ENCODE results near the gene RAB11FIP3.

Gene RAB11FIP3

GRCh38 chr16:554297-554621, 128.8 kb downstream of the RAB11FIP3 start:
- H3K27me3 ChIP-seq (ENCODE audit: low read depth, low read length), result no peaks in the 10 kb centered on the region
- no peak overlapping the region for H3K27ac ChIP-seq (ENCODE audit: low read length)
- H3K4me3 ChIP-seq (ENCODE audit: low read length), result no peak overlapping the region
- TF ChIP-seq EZH2phosphoT487 (IDR thresholded peaks at IDR 0.05; ENCODE audit: low read depth), result no peak
- TF ChIP-seq CTCF (IDR thresholded peaks at IDR 0.05; ENCODE audit: low read depth, low read length), result no peak
- H3K9ac ChIP-seq (ENCODE audit: low read length), result no peak overlapping the region
- H3K79me2 ChIP-seq (ENCODE audit: low read length), result no peaks in the 10 kb centered on the region
- peaks cover 6% of the 10 kb centered on the region for H3K36me3 ChIP-seq (replicated peaks; ENCODE audit: low read depth, low read length)
- H4K20me1 ChIP-seq (ENCODE audit: insufficient read depth, low read length), result no peaks in the 10 kb centered on the region
- no peaks in the 10 kb centered on the region for H3K9me3 ChIP-seq (ENCODE audit: insufficient read depth, low read length)
- no peak overlapping the region for H2AFZ ChIP-seq (ENCODE audit: low read depth, low read length)
- no peaks in the 10 kb centered on the region for H3K4me1 ChIP-seq (ENCODE audit: low read length)
- H3K4me2 ChIP-seq (ENCODE audit: low read length), result no peak overlapping the region

GRCh38 chr16:554640-555365, 129.4 kb downstream of the RAB11FIP3 start:
- Histone ChIP-seq H3K36me3 (replicated peaks; ENCODE audit: low read depth, low read length) (peaks cover 3% of the 10 kb centered on the region), H3K9ac (ENCODE audit: low read length) (no peak overlapping the region), H2AFZ (ENCODE audit: low read depth, low read length) (no peak overlapping the region), H3K27me3 (ENCODE audit: low read depth, low read length) (no peaks in the 10 kb centered on the region), H3K4me2 (ENCODE audit: low read length) (no peak overlapping the region), H4K20me1 (ENCODE audit: insufficient read depth, low read length) (no peaks in the 10 kb centered on the region), H3K9me3 (ENCODE audit: insufficient read depth, low read length) (no peaks in the 10 kb centered on the region), H3K79me2 (ENCODE audit: low read length) (no peaks in the 10 kb centered on the region), H3K27ac (ENCODE audit: low read length) (no peak overlapping the region), H3K4me1 (ENCODE audit: low read length) (no peaks in the 10 kb centered on the region), H3K4me3 (ENCODE audit: low read length) (no peak overlapping the region)
- TF ChIP-seq EZH2phosphoT487 (IDR thresholded peaks at IDR 0.05; ENCODE audit: low read depth) (no peak), CTCF (IDR thresholded peaks at IDR 0.05; ENCODE audit: low read depth, low read length) (no peak)

- TF ChIP-seq EZH2phosphoT487 (IDR thresholded peaks at IDR 0.05; ENCODE audit: low read depth), result no peak
- no peak for TF ChIP-seq CTCF (IDR thresholded peaks at IDR 0.05; ENCODE audit: low read depth, low read length)
- Histone ChIP-seq H3K9me3 (ENCODE audit: insufficient read depth, low read length) (no peaks in the 10 kb centered on the region), H2AFZ (ENCODE audit: low read depth, low read length) (no peak overlapping the region), H3K27ac (ENCODE audit: low read length) (no peak overlapping the region), H3K4me2 (ENCODE audit: low read length) (no peak overlapping the region), H3K4me1 (ENCODE audit: low read length) (no peaks in the 10 kb centered on the region), H3K36me3 (replicated peaks; ENCODE audit: low read depth, low read length) (peaks cover 3% of the 10 kb centered on the region), H3K27me3 (ENCODE audit: low read depth, low read length) (no peaks in the 10 kb centered on the region), H3K4me3 (ENCODE audit: low read length) (no peak overlapping the region), H3K79me2 (ENCODE audit: low read length) (no peaks in the 10 kb centered on the region), H4K20me1 (ENCODE audit: insufficient read depth, low read length) (no peaks in the 10 kb centered on the region), H3K9ac (ENCODE audit: low read length) (no peak overlapping the region)
Measured at GRCh38 chr16:555528-556473, 130.4 kb downstream of the RAB11FIP3 start.

GRCh38 chr16:556474-557173, 131.2 kb downstream of the RAB11FIP3 start:
- no peak overlapping the region for H3K4me2 ChIP-seq (ENCODE audit: low read length)

More at GRCh38 chr16:556474-557173, 131.2 kb downstream of the RAB11FIP3 start:
- no peak overlapping the region for H2AFZ ChIP-seq (ENCODE audit: low read depth, low read length)
- H3K4me1 ChIP-seq (ENCODE audit: low read length), result no peaks in the 10 kb centered on the region
- H3K36me3 ChIP-seq (replicated peaks; ENCODE audit: low read depth, low read length), result peaks cover 3% of the 10 kb centered on the region
- no peak overlapping the region for H3K4me3 ChIP-seq (ENCODE audit: low read length)
- no peaks in the 10 kb centered on the region for H3K9me3 ChIP-seq (ENCODE audit: insufficient read depth, low read length)
- no peak overlapping the region for H3K9ac ChIP-seq (ENCODE audit: low read length)
- no peaks in the 10 kb centered on the region for H3K27me3 ChIP-seq (ENCODE audit: low read depth, low read length)
- H3K27ac ChIP-seq (ENCODE audit: low read length), result no peak overlapping the region
- TF ChIP-seq EZH2phosphoT487 (IDR thresholded peaks at IDR 0.05; ENCODE audit: low read depth), result no peak
- no peak for TF ChIP-seq CTCF (IDR thresholded peaks at IDR 0.05; ENCODE audit: low read depth, low read length)
- no peaks in the 10 kb centered on the region for H3K79me2 ChIP-seq (ENCODE audit: low read length)
- no peaks in the 10 kb centered on the region for H4K20me1 ChIP-seq (ENCODE audit: insufficient read depth, low read length)
